PFSK-1 (cell line): ENCODE results near the gene GRK5.

ENCODE experiments used
- POLR2AphosphoS5 ChIP-seq: IDR thresholded peaks from 2 replicates; pipeline ENCODE4 v1.6.1; 2012; ENCODE audit warnings: low read depth, mild to moderate bottlenecking, control low read depth, low read length, moderate library complexity
- SIN3A ChIP-seq: IDR thresholded peaks from 2 replicates; pipeline ENCODE4 v1.6.1; 2012; ENCODE audit warnings: mild to moderate bottlenecking, low read length, moderate library complexity, borderline replicate concordance; ENCODE audit not compliant: insufficient read depth

DNA sequence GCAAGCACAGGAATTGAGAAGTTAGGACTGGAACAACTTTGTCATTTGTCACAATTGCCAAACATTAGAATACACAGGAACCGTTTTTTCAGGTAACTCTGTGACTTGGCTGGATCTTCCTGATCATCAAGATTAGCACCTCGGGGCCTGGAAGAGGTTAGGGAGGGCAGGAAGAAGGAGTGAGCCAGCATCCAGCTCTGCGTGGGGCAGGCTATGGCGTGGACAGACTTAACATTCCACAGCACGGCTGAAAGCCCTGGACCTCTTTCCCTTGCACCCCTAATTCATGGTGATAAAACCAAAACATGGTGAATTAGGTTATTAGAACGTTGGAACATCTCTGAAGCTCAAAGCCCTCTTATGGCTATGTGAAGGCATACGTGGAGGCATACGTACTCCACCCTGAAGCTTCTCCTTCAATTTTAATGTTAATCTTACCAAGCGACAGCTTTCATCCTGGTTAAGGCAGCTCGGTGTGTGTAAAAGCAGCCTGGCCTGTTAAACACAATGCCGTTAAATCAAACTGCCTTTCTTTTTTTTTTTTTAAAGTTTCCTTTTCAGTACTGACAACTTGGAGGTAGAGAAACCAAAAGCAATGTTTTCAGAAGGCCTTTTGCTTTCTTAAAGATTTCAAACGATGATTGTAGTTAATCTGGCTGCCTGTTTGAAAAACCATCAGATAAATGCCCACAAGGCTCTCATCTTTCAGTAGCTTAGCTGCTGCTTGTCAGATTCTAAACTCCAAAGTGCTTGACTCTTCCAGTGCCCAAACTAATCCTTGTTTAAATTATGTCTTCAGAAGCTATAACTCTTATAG is 4.5 kb downstream of the GRK5 start:
- no peak for TF ChIP-seq POLR2AphosphoS5
- TF ChIP-seq SIN3A: no peak
